ENCODE results near the gene HLA-DPB1.

DNA sequence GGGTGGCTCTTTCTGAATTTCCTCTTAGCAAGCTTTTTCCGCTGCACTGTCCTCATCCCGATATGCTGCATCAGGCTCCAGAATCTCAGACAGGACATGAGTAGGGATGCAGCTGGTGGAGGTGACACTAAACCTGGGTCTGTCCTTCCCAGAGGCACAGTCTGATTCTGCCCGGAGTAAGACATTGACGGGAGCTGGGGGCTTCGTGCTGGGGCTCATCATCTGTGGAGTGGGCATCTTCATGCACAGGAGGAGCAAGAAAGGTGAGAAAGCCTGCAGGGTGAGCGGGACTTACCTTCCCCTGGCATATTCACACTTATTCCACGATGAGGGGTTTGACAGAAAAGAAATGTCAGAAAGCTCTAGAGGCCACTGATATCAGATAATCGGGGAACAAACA, 9.8 kb downstream of the HLA-DPB1 start:
- TF ChIP-seq ZBTB7A (IDR thresholded peaks at IDR 0.05; ENCODE audit: low read depth): no peak
- no peak for TF ChIP-seq YY1 (IDR thresholded peaks at IDR 0.05; ENCODE audit: low read depth)
- no peak for TF ChIP-seq REST (IDR thresholded peaks at IDR 0.05; ENCODE audit: low read depth)
- no peak for TF ChIP-seq RAD21 (IDR thresholded peaks at IDR 0.05; ENCODE audit: low read depth)
- no peak for TF ChIP-seq TEAD4 (IDR thresholded peaks at IDR 0.05)
- no peak for TF ChIP-seq EGR1 (IDR thresholded peaks at IDR 0.05)
- TF ChIP-seq USF1 (IDR thresholded peaks at IDR 0.05): no peak
- TF ChIP-seq FOXM1 (IDR thresholded peaks at IDR 0.05; ENCODE audit: borderline replicate concordance, low read depth): no peak
- TF ChIP-seq TAF1 (IDR thresholded peaks at IDR 0.05; ENCODE audit: low read depth): no peak
- TF ChIP-seq MAX (IDR thresholded peaks at IDR 0.05): no peak
- TF ChIP-seq NFIC (IDR thresholded peaks at IDR 0.05): no peak
- TF ChIP-seq TCF12 (IDR thresholded peaks at IDR 0.05; ENCODE audit: low read depth): no peak
